ENCODE data around the gene EVC2. TPM values are rescaled to one million over a fixed set of nuclear protein-coding genes. Genes with fewer than 3 reads are reported as not detected.

EVC2 gene, protein sequence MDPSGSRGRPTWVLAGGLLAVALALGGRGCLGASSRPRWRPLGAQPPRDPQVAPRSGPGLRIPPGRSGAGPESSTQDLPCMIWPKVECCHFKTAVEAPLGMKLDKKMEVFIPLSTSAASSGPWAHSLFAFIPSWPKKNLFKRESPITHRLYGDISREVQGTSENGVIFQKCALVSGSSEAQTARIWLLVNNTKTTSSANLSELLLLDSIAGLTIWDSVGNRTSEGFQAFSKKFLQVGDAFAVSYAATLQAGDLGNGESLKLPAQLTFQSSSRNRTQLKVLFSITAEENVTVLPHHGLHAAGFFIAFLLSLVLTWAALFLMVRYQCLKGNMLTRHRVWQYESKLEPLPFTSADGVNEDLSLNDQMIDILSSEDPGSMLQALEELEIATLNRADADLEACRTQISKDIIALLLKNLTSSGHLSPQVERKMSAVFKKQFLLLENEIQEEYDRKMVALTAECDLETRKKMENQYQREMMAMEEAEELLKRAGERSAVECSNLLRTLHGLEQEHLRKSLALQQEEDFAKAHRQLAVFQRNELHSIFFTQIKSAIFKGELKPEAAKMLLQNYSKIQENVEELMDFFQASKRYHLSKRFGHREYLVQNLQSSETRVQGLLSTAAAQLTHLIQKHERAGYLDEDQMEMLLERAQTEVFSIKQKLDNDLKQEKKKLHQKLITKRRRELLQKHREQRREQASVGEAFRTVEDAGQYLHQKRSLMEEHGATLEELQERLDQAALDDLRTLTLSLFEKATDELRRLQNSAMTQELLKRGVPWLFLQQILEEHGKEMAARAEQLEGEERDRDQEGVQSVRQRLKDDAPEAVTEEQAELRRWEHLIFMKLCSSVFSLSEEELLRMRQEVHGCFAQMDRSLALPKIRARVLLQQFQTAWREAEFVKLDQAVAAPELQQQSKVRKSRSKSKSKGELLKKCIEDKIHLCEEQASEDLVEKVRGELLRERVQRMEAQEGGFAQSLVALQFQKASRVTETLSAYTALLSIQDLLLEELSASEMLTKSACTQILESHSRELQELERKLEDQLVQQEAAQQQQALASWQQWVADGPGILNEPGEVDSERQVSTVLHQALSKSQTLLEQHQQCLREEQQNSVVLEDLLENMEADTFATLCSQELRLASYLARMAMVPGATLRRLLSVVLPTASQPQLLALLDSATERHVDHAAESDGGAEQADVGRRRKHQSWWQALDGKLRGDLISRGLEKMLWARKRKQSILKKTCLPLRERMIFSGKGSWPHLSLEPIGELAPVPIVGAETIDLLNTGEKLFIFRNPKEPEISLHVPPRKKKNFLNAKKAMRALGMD
- total RNA-seq (1.7 TPM), polyA plus RNA-seq (2.2 TPM)
- long read RNA-seq, donor 1, result 0 reads
- long read RNA-seq, donor 2, result 0 reads
- long read RNA-seq, donor 3, result 0 reads
- long read RNA-seq, donor 4, result 0 reads
- long read RNA-seq, donor 5, result 0 reads
- long read RNA-seq, donor 6, result 0 reads
- long read RNA-seq, donor 7, result 0 reads
- long read RNA-seq, donor 8, result 0 reads
- long read RNA-seq, donor 9, result 0 reads
- long read RNA-seq, donor 10, result 0 reads

DNA sequence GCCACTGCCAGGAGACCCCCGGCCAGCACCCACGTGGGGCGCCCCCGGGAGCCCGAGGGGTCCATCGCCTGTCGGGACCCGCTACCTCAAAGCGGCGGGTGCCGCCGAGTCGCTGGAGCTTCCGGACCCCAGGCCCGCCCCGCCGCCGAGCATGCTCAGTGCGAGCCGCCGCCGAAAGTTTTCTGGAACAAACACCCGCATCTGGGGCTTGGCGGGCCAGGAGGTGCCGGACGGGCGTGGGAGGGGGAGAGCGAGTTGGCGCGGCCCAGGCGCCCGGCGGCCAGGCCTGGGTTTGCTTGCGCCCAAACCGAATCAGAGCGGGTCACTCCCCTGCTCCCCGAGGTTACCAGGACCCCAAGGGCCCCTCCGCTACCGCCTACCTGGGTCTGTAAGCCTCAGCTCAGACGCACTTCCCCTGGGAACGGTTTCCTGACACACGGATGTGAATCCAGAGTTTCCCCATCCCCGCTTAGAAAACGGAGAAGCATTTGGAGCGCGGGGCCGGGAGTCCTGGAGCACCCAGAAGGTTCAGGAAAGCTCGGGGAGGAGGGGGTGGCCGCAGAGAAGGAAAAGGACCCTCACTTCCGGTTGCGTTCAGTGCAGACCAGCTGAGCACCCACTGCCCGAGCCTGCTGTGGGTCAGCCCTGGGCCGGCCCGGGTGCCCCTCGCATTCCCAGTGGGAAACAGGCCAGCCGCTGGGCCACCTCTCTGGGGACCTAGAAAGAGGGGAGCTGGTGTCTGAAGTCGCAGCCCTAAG is at the start of gene EVC2:
Gene EVC2 (minus strand): TSS at position 111 of the 758 bp plus-strand sequence. CDS start 46 bp downstream, at position 65.
- DNase-seq (ENCODE audit: low read depth in 6 of 9, low spot score in 9 of 9), result no peak
- Histone ChIP-seq H3K36me3 (ENCODE audit: control insufficient read depth in 2 of 2, insufficient read depth in 2 of 2, low read length in 1 of 2) (no peaks in the 10 kb centered on the region), H3K4me1 (ENCODE audit: control insufficient read depth in 2 of 2, insufficient read depth in 2 of 2, low read length in 2 of 2) (no peaks in the 10 kb centered on the region), H3K27me3 (ENCODE audit: control insufficient read depth in 2 of 2, insufficient read depth in 1 of 2, low read length in 1 of 2) (peaks cover 55 to 65% of the 10 kb centered on the region in 2 donors), H3K9me3 (ENCODE audit: control insufficient read depth in 2 of 2, insufficient read depth in 1 of 2, low read length in 1 of 2) (no peaks in the 10 kb centered on the region), H3K27ac (ENCODE audit: low read depth in 1 of 2, low read length in 1 of 2) (peak within 1 kb of the TSS; percentile 5 to 21), H3K4me3 (ENCODE audit: low read length in 2 of 2) (peak within 1 kb of the TSS; percentile 22)
- 20% methylated on average over 57 of the region's 57 CpGs for WGBS

DNA sequence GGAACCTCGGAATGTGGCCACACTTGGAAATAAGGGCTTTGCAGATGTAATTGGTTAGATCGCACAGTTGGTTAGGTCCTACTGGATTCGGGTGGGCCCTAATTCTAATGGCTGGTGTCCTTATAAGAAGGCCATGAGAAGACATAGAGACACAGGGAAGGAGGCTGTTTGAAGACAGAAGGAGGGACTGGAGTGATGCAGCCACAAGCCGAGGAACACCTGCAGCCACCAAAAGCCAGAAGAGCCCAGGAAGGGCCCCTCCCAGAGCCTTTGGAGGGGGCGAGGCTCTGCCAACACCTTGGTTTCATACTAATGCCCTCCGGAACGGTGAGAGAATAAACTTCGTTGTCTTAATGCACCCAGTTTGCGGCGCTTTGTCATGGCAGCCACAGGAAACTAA is 49.6 kb upstream of the EVC2 start:
- H3K27me3 ChIP-seq (ENCODE audit: control insufficient read depth in 2 of 2, insufficient read depth in 1 of 2, low read length in 1 of 2), result no peaks in the 10 kb centered on the region
- WGBS, result 96% methylated on average over 10 of the region's 10 CpGs
- no peaks in the 10 kb centered on the region for H3K4me1 ChIP-seq (ENCODE audit: control insufficient read depth in 2 of 2, insufficient read depth in 2 of 2, low read length in 2 of 2)

DNA sequence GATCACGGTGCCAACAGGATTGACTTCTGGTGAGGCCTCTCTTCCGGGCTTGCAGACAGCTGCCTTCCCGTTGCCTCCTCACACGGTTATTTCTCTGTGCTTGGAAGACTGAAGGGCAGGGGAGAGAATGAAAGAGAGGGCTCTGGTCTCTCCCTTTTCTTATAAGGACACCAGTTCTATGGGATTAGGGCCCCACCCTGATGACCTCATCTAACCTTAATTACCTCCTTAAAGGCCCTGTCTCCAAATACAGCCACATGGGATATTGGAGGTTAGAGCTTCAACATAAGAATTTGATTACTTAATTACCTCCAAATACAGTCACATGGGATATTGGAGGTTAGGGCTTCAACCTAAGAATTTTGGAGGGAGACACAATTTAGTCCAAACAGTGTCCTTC is 49.2 kb upstream of the EVC2 start:
- Histone ChIP-seq H3K4me3 (ENCODE audit: low read length in 2 of 2) (no peak overlapping the region), H3K36me3 (ENCODE audit: control insufficient read depth in 2 of 2, insufficient read depth in 2 of 2, low read length in 1 of 2) (no peaks in the 10 kb centered on the region), H3K27me3 (ENCODE audit: control insufficient read depth in 2 of 2, insufficient read depth in 1 of 2, low read length in 1 of 2) (no peaks in the 10 kb centered on the region), H3K9me3 (ENCODE audit: control insufficient read depth in 2 of 2, insufficient read depth in 1 of 2, low read length in 1 of 2) (no peaks in the 10 kb centered on the region), H3K27ac (ENCODE audit: low read depth in 1 of 2, low read length in 1 of 2) (no peak overlapping the region), H3K4me1 (ENCODE audit: control insufficient read depth in 2 of 2, insufficient read depth in 2 of 2, low read length in 2 of 2) (no peaks in the 10 kb centered on the region)
- over 99% methylated on average over 4 of the region's 4 CpGs for WGBS
- no peak for DNase-seq (ENCODE audit: low read depth in 6 of 9, low spot score in 9 of 9)

More for the DNA sequence above, 49.6 kb upstream of the EVC2 start:
- no peak for DNase-seq (ENCODE audit: low read depth in 6 of 9, low spot score in 9 of 9)
- no peaks in the 10 kb centered on the region for H3K9me3 ChIP-seq (ENCODE audit: control insufficient read depth in 2 of 2, insufficient read depth in 1 of 2, low read length in 1 of 2)
- no peaks in the 10 kb centered on the region for H3K36me3 ChIP-seq (ENCODE audit: control insufficient read depth in 2 of 2, insufficient read depth in 2 of 2, low read length in 1 of 2)
- H3K4me3 ChIP-seq (ENCODE audit: low read length in 2 of 2), result no peak overlapping the region
- no peak overlapping the region for H3K27ac ChIP-seq (ENCODE audit: low read depth in 1 of 2, low read length in 1 of 2)

DNA sequence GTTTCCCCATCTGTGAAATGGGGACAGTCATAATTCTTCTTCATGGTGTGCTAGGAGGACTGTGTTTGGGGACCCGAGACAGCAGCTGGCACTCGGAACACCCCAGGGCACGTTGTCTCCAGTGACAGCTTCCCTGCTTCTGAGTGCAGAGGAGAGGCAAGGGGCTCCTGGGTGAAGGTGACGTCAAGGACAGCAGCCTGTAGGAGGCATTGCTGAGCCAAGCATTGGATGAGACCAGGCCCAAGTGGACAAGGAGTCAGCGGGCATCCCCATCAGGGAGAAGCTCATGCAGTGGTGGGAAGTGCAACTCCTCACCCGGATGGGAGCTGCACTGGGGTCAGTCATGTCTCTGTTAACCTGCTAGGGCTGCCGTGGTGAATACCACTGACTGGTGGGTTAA is 48.7 kb upstream of the EVC2 start:
- H3K27ac ChIP-seq (ENCODE audit: low read depth in 1 of 2, low read length in 1 of 2), result no peak overlapping the region
- DNase-seq (ENCODE audit: low read depth in 6 of 9, low spot score in 9 of 9), result no peak
- H3K9me3 ChIP-seq (ENCODE audit: control insufficient read depth in 2 of 2, insufficient read depth in 1 of 2, low read length in 1 of 2), result no peaks in the 10 kb centered on the region
- H3K4me1 ChIP-seq (ENCODE audit: control insufficient read depth in 2 of 2, insufficient read depth in 2 of 2, low read length in 2 of 2), result no peaks in the 10 kb centered on the region
- no peak overlapping the region for H3K4me3 ChIP-seq (ENCODE audit: low read length in 2 of 2)
- H3K27me3 ChIP-seq (ENCODE audit: control insufficient read depth in 2 of 2, insufficient read depth in 1 of 2, low read length in 1 of 2), result no peaks in the 10 kb centered on the region
- no peaks in the 10 kb centered on the region for H3K36me3 ChIP-seq (ENCODE audit: control insufficient read depth in 2 of 2, insufficient read depth in 2 of 2, low read length in 1 of 2)
- 95% methylated on average over 7 of the region's 7 CpGs for WGBS

DNA sequence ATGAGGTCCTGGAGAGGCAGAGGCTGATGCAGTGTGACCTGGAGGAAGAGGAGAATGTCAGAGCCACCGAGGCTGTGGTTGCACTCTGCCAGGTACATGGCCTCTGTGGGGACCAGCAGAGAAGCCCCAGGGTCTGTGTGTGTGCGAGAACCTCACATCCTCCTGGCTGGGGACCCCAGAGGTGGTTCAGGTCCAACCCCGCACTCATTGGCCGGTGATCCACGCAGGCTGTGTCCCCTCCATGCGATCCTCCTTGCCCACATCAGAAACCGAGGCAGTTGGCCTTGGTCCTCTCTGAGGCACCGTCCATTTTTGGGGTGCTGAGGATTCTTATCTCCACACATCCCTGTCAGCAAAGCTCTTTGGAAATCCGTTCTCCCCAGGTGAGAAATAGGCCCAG is 47.9 kb upstream of the EVC2 start:
- Histone ChIP-seq H3K4me1 (ENCODE audit: control insufficient read depth in 2 of 2, insufficient read depth in 2 of 2, low read length in 2 of 2) (no peaks in the 10 kb centered on the region), H3K27me3 (ENCODE audit: control insufficient read depth in 2 of 2, insufficient read depth in 1 of 2, low read length in 1 of 2) (no peaks in the 10 kb centered on the region), H3K27ac (ENCODE audit: low read depth in 1 of 2, low read length in 1 of 2) (no peak overlapping the region), H3K9me3 (ENCODE audit: control insufficient read depth in 2 of 2, insufficient read depth in 1 of 2, low read length in 1 of 2) (no peaks in the 10 kb centered on the region), H3K36me3 (ENCODE audit: control insufficient read depth in 2 of 2, insufficient read depth in 2 of 2, low read length in 1 of 2) (no peaks in the 10 kb centered on the region), H3K4me3 (ENCODE audit: low read length in 2 of 2) (no peak overlapping the region)
- DNase-seq (ENCODE audit: low read depth in 6 of 9, low spot score in 9 of 9), result no peak
- WGBS, result 95% methylated on average over 9 of the region's 9 CpGs

DNA sequence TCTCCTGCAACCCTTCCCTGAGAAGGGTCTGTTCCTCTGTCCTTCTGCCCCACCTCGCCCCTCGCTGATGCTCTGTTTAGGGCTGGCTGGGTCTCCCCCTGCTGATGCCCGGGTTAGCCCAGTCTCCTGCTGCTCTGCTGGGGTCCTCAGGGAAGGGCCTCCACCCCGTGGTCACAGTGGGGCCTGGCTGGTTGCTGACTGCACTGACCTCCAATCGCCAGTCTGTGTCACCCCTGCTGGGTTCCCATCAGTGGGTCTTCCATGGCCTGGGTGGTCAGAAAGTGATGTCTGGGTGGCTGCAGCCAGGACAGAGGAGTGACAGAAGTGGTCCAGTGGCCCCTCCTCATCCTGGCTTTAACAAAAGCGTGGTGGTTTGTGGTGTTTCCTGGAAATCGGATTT is 47.3 kb upstream of the EVC2 start:
- Histone ChIP-seq H3K4me3 (ENCODE audit: low read length in 2 of 2) (no peak overlapping the region), H3K36me3 (ENCODE audit: control insufficient read depth in 2 of 2, insufficient read depth in 2 of 2, low read length in 1 of 2) (no peaks in the 10 kb centered on the region), H3K4me1 (ENCODE audit: control insufficient read depth in 2 of 2, insufficient read depth in 2 of 2, low read length in 2 of 2) (no peaks in the 10 kb centered on the region), H3K27me3 (ENCODE audit: control insufficient read depth in 2 of 2, insufficient read depth in 1 of 2, low read length in 1 of 2) (no peaks in the 10 kb centered on the region), H3K9me3 (ENCODE audit: control insufficient read depth in 2 of 2, insufficient read depth in 1 of 2, low read length in 1 of 2) (no peaks in the 10 kb centered on the region), H3K27ac (ENCODE audit: low read depth in 1 of 2, low read length in 1 of 2) (no peak overlapping the region)
- no peak for DNase-seq (ENCODE audit: low read depth in 6 of 9, low spot score in 9 of 9)
- 74% methylated on average over 7 of the region's 7 CpGs for WGBS

DNA sequence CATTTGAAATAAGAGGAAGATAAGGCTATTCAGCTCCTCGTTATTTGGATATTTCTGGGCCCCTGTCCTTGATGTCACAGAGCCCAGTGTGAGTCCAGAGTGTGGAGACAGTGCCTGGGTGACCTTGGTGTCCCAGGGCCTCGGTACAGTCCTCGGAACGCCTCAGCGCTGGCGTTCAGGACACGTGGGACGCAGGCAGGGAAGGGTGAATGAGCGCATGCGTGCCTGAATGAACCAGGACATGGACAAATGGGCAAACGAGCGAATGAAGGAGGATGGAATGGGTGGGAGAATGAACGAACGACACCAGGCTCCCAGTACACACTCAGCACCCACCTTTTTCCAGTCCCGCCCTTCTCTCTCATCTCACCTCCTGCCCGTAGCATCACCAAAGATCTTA is 46.8 kb upstream of the EVC2 start:
- Histone ChIP-seq H3K27ac (ENCODE audit: low read depth in 1 of 2, low read length in 1 of 2) (no peak overlapping the region), H3K27me3 (ENCODE audit: control insufficient read depth in 2 of 2, insufficient read depth in 1 of 2, low read length in 1 of 2) (no peaks in the 10 kb centered on the region), H3K4me3 (ENCODE audit: low read length in 2 of 2) (no peak overlapping the region), H3K4me1 (ENCODE audit: control insufficient read depth in 2 of 2, insufficient read depth in 2 of 2, low read length in 2 of 2) (no peaks in the 10 kb centered on the region), H3K9me3 (ENCODE audit: control insufficient read depth in 2 of 2, insufficient read depth in 1 of 2, low read length in 1 of 2) (no peaks in the 10 kb centered on the region), H3K36me3 (ENCODE audit: control insufficient read depth in 2 of 2, insufficient read depth in 2 of 2, low read length in 1 of 2) (no peaks in the 10 kb centered on the region)
- no peak for DNase-seq (ENCODE audit: low read depth in 6 of 9, low spot score in 9 of 9)
- 94% methylated on average over 16 of the region's 16 CpGs for WGBS

DNA sequence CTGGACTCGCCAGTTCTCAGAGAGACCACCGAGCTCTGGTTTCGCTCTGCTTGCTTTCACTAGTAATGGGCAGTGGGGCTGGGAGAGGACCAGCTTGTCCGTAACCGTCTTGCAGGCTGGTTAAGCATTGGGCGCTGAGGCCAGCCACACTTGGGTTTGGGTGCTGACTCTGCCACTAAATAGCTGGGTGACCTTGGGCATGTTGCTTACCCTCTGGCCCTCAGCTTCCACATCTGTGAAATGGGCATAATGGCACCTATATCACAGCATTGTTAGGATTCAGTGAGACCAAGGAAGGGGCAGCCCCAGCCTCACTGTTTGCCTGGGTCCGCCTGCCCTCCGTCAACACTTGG is 46.1 kb upstream of the EVC2 start:
- no peaks in the 10 kb centered on the region for H3K9me3 ChIP-seq (ENCODE audit: control insufficient read depth in 2 of 2, insufficient read depth in 1 of 2, low read length in 1 of 2)
- no peak for DNase-seq (ENCODE audit: low read depth in 6 of 9, low spot score in 9 of 9)
- H3K4me1 ChIP-seq (ENCODE audit: control insufficient read depth in 2 of 2, insufficient read depth in 2 of 2, low read length in 2 of 2), result no peaks in the 10 kb centered on the region
- 97% methylated on average over 8 of the region's 8 CpGs for WGBS
- no peak overlapping the region for H3K27ac ChIP-seq (ENCODE audit: low read depth in 1 of 2, low read length in 1 of 2)
- H3K36me3 ChIP-seq (ENCODE audit: control insufficient read depth in 2 of 2, insufficient read depth in 2 of 2, low read length in 1 of 2), result no peaks in the 10 kb centered on the region
- H3K27me3 ChIP-seq (ENCODE audit: control insufficient read depth in 2 of 2, insufficient read depth in 1 of 2, low read length in 1 of 2), result no peaks in the 10 kb centered on the region
- H3K4me3 ChIP-seq (ENCODE audit: low read length in 2 of 2), result no peak overlapping the region
